Activated CD4-positive, alpha-beta T cell treated with anti-CD3 and anti-CD28 coated beads, Interleukin-2, amount 10 ng/mL, durations not matched to agents 24 days and 14 days (primary cell): ENCODE results near the gene MTHFD1. TPM values are rescaled to one million over a fixed set of nuclear protein-coding genes. Genes with fewer than 3 reads are reported as not detected.

Experiments
- DNase-seq: peaks from one replicate; pipeline ENCODE4 v3.0.0; 2022
- H3K27ac Mint-ChIP-seq: one replicate; pipeline ENCODE4 v1.8.0; 2022; ENCODE audit warnings: mild to moderate bottlenecking, mixed read lengths
- H3K27me3 Mint-ChIP-seq: one replicate; pipeline ENCODE4 v1.8.0; 2022; ENCODE audit warnings: mixed read lengths
- H3K36me3 Mint-ChIP-seq: one replicate; pipeline ENCODE4 v1.8.0; 2022; ENCODE audit warnings: low read depth, mild to moderate bottlenecking, mixed read lengths
- H3K4me1 Mint-ChIP-seq: one replicate; pipeline ENCODE4 v1.8.0; 2021; ENCODE audit warnings: mixed read lengths
- H3K4me3 Mint-ChIP-seq: one replicate; pipeline ENCODE4 v1.8.0; 2022; ENCODE audit warnings: mild to moderate bottlenecking, moderate library complexity, mixed read lengths
- H3K9me3 Mint-ChIP-seq: one replicate; pipeline ENCODE4 v1.8.0; 2021; ENCODE audit warnings: mixed read lengths
- intact Hi-C: fragments of 100-400 bp; cut with micrococcal nuclease; formaldehyde crosslinking; loops from one replicate; pipeline ENCODE4 v1.15.1; 2023
- total RNA-seq: library from RNA; stranded (reverse); gene quantifications from 2 replicates; pipeline ENCODE4 v1.2.3, GENCODE V29; 2022

The MTHFD1 gene
- total RNA-seq, 1 donor from 2014 or later, result 246 TPM

DNA sequence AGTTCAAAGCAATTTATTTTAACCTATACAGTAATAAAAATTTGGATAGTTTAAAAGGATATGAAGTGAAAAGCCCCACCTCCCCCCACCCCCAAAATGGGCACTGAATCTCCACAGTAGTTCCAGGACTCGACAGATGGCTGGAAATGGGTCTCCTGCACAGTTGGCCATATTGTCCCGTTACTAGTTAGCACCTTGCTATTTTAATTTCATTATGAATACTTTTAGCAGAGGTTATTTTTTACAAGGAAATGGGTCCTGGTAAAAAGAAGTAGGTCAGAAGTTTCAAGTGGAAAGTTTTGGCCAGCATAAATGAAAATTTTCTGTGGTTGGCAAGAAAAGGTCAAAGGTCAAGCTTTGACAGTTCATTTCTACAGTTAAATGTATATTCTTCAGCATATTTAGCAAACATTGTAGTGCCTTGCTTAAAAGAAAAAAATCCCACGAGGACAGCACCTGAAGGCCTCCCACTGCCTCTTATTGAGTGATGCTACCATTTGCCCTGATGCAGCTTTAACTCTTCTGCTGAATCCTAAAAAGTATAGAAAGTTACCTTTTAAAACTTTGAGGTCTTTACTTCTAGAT, 28.3 kb downstream of the MTHFD1 start:
- H3K4me3 Mint-ChIP-seq, result no peak overlapping the region
- no peaks in the 10 kb centered on the region for H3K27me3 Mint-ChIP-seq
- H3K27ac Mint-ChIP-seq, result no peak overlapping the region
- peaks cover 25% of the 10 kb centered on the region for H3K4me1 Mint-ChIP-seq
- intact Hi-C loops, result no loop called here
- no peaks in the 10 kb centered on the region for H3K9me3 Mint-ChIP-seq
- peaks cover 74% of the 10 kb centered on the region for H3K36me3 Mint-ChIP-seq
- no peak for DNase-seq

DNA sequence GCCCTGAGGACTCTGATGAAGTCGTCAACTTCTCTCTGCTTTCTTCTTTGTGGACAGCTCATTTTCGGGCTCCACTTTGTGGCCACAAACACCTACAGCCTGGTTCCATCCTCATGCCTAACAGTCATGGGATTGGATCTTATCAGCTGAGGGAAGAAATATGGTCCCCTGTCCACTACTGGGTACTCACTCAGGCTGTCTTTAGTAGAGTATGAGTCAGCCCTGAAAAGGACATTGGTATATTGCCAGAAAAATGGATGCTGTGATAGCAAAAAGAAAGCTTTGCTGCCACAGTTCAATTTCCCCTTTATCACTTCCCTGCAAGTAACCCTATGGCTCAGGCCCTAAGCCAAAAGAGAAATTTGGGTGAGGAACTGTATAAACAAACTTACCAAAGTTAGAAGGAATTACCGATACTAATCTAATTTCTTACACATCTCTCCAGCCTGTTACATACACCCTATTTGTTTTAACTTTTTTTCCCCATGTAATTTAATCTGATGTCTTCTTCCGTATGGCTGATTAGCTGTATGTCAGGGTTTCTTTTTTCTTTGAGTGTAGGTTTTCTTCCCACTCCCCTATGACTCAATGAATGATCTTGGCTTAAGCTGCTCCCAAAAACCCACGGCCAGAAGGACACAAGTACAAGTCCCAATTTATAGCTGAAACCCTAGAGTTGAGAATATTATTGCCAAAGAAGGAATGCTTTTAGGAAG, 29.1 kb downstream of the MTHFD1 start:
- no peaks in the 10 kb centered on the region for H3K27me3 Mint-ChIP-seq
- peak overlapping the region; percentile 48 for H3K27ac Mint-ChIP-seq
- intact Hi-C loops, result no loop called here
- no peak overlapping the region for H3K4me3 Mint-ChIP-seq
- DNase-seq, result no peak
- peaks cover 21% of the 10 kb centered on the region for H3K4me1 Mint-ChIP-seq
- no peaks in the 10 kb centered on the region for H3K9me3 Mint-ChIP-seq
- peaks cover 72% of the 10 kb centered on the region for H3K36me3 Mint-ChIP-seq

DNA sequence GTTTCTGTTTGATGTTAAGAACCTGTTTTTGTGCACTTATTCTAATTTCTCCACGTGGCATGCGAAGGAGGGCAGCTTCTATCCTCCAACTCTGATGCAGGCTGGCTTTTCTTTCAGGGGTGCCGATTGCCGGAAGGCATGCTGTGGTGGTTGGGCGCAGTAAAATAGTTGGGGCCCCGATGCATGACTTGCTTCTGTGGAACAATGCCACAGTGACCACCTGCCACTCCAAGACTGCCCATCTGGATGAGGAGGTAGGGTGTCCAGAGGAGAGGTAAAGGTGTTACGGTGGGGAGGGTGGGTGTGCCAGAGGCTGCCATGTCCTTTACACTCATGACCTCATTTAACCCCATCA, 29.6 kb downstream of the MTHFD1 start:
- Mint-ChIP-seq H3K36me3 (peaks cover 73% of the 10 kb centered on the region), H3K27ac (no peak overlapping the region), H3K4me3 (no peak overlapping the region), H3K9me3 (no peaks in the 10 kb centered on the region), H3K27me3 (no peaks in the 10 kb centered on the region), H3K4me1 (peaks cover 22% of the 10 kb centered on the region)
- no peak for DNase-seq
- intact Hi-C loops, result no loop called here

DNA sequence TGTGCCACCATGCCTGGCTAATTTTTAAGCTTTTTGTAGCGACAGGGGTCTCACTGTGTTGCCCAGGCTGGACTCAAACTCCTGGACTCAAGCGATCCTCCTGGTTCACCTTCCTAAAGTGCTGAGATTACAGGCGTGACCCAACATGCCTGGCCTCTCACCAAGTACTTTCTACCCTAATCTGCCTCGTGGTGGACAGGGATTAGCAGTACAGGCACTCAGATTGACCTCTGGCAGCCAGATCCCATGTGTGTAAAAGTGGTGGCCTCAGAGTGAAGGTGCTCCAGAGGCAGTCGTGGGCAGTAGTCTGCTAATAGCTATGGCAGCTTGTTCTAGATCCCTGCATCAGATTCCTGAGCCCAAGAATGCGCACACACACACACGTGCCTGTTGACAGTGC, 30.9 kb downstream of the MTHFD1 start:
- intact Hi-C loops, result no loop called here
- Mint-ChIP-seq H3K4me1 (peaks cover 24% of the 10 kb centered on the region), H3K27me3 (no peaks in the 10 kb centered on the region), H3K4me3 (no peak overlapping the region), H3K27ac (no peak overlapping the region), H3K9me3 (no peaks in the 10 kb centered on the region), H3K36me3 (peaks cover 78% of the 10 kb centered on the region)
- DNase-seq, result no peak

DNA sequence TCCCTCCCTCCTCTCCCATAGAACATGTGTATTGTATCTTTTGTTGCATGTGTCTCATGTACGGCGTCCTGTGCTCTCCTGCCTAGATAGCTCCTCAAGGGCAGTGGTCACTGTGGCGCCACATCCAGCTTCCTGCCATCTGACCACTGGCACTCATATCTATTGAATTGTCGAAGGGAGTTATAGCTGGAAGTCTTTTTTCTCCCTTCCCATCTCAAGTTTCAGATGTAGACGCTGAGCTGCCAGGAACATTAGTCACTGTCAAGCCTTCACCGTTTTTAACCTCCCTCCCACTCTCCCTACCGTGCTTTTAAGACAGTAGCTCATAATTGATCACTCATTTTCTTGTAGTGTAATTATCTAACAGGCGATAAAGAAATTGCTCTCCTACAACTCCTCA, 33.0 kb downstream of the MTHFD1 start:
- peaks cover 21% of the 10 kb centered on the region for H3K4me1 Mint-ChIP-seq
- peaks cover 77% of the 10 kb centered on the region for H3K36me3 Mint-ChIP-seq
- intact Hi-C loops, result no loop called here
- no peaks in the 10 kb centered on the region for H3K9me3 Mint-ChIP-seq
- no peak overlapping the region for H3K4me3 Mint-ChIP-seq
- H3K27ac Mint-ChIP-seq, result no peak overlapping the region
- no peaks in the 10 kb centered on the region for H3K27me3 Mint-ChIP-seq
- DNase-seq, result no peak

DNA sequence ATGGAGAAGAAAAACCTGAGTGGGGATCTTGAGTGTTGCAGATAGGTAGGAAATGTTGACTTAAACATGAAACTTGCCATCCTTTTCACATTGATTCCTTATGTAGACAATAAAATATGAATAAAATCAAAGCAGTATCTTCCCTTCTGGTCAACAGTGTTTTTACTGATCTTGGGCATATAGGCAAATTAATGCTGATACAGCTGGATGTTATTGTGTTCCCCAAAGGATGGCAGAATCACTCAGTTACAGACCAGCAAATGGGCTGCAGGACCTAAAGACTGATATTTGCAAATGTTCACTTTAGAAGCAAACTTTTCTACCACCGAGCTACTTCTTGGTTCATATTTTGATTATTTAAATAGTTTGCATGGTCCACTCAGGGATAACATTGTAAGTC, 33.9 kb downstream of the MTHFD1 start:
- H3K4me1 Mint-ChIP-seq, result peaks cover 20% of the 10 kb centered on the region
- H3K4me3 Mint-ChIP-seq, result no peak overlapping the region
- H3K9me3 Mint-ChIP-seq, result no peaks in the 10 kb centered on the region
- H3K36me3 Mint-ChIP-seq, result peaks cover 78% of the 10 kb centered on the region
- no peak for DNase-seq
- H3K27ac Mint-ChIP-seq, result no peak overlapping the region
- no peaks in the 10 kb centered on the region for H3K27me3 Mint-ChIP-seq
- intact Hi-C loops, result no loop called here

DNA sequence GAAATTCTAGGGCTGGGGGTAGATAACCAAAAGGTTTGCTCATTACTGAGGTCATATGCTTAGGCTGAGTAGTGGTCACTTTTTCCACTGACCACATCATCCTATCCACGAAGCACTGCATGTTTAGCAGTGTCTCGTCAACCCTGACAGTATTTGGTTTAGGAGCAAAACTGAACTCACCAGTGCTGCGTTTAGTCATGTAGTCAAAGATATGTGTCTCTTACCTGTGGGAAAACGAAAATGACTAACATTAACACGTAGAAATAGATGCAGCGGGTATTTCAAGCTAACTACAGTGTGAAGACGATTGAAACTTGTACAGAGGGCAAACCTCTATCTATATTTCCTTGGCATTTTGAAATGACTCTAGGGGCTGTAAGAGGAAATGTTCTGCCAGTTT, 34.6 kb downstream of the MTHFD1 start:
- no peaks in the 10 kb centered on the region for H3K27me3 Mint-ChIP-seq
- intact Hi-C loops, result no loop called here
- H3K4me1 Mint-ChIP-seq, result peaks cover 20% of the 10 kb centered on the region
- no peaks in the 10 kb centered on the region for H3K9me3 Mint-ChIP-seq
- H3K36me3 Mint-ChIP-seq, result peaks cover 80% of the 10 kb centered on the region
- DNase-seq, result no peak
- H3K4me3 Mint-ChIP-seq, result no peak overlapping the region
- H3K27ac Mint-ChIP-seq, result peak overlapping the region; percentile 71

DNA sequence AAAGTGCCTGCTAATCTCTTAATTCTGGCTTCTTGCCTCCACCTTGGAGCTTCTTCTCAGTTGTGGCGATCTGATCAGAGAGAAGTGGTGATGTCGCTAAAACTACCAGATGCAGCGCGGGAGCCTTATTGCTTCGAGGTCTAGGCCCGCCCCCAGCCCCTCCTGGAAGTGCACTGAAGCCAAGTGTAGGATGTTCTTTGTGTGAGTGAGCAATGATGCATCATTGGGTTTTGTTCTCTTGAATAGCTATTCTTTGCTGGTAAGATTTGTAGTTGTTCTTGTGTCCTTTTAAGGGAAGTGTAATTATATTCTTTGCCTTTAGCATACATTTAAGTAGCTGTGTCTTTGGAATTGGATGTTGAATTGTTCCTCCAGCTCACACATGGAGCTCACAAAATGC, 35.8 kb downstream of the MTHFD1 start:
- Mint-ChIP-seq H3K27me3 (no peaks in the 10 kb centered on the region), H3K9me3 (no peaks in the 10 kb centered on the region), H3K27ac (peak overlapping the region; percentile 15), H3K4me1 (peaks cover 20% of the 10 kb centered on the region), H3K36me3 (peaks cover 78% of the 10 kb centered on the region), H3K4me3 (no peak overlapping the region)
- intact Hi-C loops, result no loop called here
- DNase-seq, result no peak

DNA sequence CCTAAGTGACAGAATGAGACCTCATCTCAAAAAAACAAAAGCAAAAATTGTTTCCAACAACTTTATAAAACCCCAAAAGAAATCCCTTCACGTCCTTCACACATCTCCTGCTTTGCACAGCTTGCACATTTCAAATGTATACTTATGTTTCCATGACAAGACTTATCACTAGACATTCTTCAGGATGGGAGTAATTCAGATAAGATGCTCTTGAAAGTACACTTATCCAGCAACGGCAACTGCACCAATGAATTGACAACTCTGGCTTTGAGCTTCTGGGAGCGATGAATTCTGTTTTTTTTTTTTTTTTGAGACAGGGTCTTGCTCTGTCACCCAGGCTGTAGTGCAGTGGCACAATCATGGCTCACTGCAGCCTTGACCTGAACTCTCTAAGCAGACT, 46.4 kb downstream of the MTHFD1 start:
- no peak overlapping the region for H3K27ac Mint-ChIP-seq
- H3K36me3 Mint-ChIP-seq, result peaks cover 66% of the 10 kb centered on the region

DNA sequence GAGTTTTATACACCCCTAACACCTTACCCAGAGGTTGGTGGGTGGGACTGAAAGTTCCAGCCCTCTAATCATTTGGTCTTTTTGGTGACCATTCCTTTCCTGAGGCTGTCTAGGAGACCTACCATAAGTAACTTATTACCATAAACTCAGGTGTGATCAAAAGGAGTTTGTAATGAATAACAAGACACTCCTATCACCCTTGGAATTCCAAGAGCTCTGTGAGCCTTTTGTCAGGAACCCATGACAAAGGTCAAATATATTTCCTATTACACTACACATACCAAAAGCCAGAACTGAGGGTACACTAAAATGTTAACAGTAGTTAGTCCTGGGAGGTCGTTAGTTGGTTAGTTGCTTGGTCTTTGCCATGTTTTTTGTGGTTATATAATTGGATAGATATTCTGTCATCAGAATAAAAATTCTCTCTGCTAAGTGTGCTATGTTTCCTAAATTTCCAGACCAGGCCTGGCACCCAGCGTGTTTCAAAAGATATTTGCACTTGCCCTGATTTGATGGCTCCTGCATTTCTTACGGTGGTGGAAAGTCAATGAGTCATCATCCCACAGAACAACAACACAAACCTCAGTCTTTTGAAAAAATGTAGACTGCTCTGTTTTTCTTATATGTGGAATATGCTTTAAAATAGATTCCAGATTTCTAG, 50.2 kb downstream of the MTHFD1 start:
- Mint-ChIP-seq H3K9me3 (no peaks in the 10 kb centered on the region), H3K27me3 (no peaks in the 10 kb centered on the region), H3K36me3 (peaks cover 66% of the 10 kb centered on the region), H3K27ac (peak overlapping the region; percentile 31), H3K4me3 (no peak overlapping the region), H3K4me1 (peaks cover 16% of the 10 kb centered on the region)
- DNase-seq, result no peak
- intact Hi-C loops, result loop anchor here (5.0 kb wide), 1 partner anchor 46 kb away; no protein-coding TSS in a partner anchor

More for the DNA sequence above, 46.4 kb downstream of the MTHFD1 start:
- no peak for DNase-seq
- H3K4me3 Mint-ChIP-seq, result no peak overlapping the region
- intact Hi-C loops, result loop anchor here (5.0 kb wide), 1 partner anchor 43 kb away; no protein-coding TSS in a partner anchor
- no peaks in the 10 kb centered on the region for H3K27me3 Mint-ChIP-seq
- H3K9me3 Mint-ChIP-seq, result no peaks in the 10 kb centered on the region
- peaks cover 15% of the 10 kb centered on the region for H3K4me1 Mint-ChIP-seq

DNA sequence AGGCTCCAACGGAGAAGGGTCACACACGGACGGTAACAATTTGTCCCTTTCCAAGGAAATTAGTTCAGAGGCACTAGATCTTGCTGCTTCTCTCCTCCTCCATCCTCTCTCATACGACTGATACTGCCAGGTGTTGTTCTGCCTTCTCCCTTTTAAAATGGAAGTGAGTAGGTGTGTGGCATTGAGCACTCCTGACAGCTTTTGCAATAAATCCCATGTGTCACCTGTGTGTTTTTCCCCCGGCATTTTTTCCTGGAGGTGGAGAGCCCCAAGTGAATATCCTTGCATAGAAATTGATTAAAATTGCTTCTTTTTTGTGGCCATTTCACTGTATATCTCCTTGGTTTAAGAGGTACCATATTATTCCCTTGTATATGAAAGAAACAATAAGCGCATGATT, 51.0 kb downstream of the MTHFD1 start:
- intact Hi-C loops, result loop anchor here (5.0 kb wide), 1 partner anchor 47 kb away; no protein-coding TSS in a partner anchor
- H3K4me3 Mint-ChIP-seq, result peak overlapping the region; percentile 9
- no peaks in the 10 kb centered on the region for H3K9me3 Mint-ChIP-seq
- H3K27me3 Mint-ChIP-seq, result no peaks in the 10 kb centered on the region
- H3K27ac Mint-ChIP-seq, result peak overlapping the region; percentile 63
- H3K36me3 Mint-ChIP-seq, result peaks cover 69% of the 10 kb centered on the region
- DNase-seq, result no peak
- H3K4me1 Mint-ChIP-seq, result peaks cover 23% of the 10 kb centered on the region

DNA sequence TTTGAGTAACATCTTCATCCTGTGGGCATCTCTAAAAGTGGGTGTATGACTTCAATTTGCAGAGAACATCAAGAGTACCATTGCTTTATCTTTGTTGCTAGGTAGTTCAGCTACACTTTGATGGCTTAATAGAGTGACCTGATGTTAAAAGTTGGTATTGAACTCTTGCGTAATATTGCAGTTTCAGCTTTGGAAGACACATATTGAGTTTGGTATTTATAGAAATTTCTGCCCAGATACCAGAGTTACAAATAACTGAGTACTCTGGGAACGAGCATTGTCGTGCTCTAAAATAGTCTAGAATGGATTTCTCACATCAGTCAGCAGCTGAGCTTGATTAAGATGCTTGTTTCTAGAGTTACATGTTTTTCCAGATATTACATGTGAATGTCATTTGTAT, 52.3 kb downstream of the MTHFD1 start:
- peaks cover 37% of the 10 kb centered on the region for H3K4me1 Mint-ChIP-seq
- H3K36me3 Mint-ChIP-seq, result peaks cover 70% of the 10 kb centered on the region
- DNase-seq, result no peak
- H3K27me3 Mint-ChIP-seq, result no peaks in the 10 kb centered on the region
- H3K4me3 Mint-ChIP-seq, result no peak overlapping the region
- intact Hi-C loops, result no loop called here
- H3K27ac Mint-ChIP-seq, result no peak overlapping the region
- no peaks in the 10 kb centered on the region for H3K9me3 Mint-ChIP-seq

DNA sequence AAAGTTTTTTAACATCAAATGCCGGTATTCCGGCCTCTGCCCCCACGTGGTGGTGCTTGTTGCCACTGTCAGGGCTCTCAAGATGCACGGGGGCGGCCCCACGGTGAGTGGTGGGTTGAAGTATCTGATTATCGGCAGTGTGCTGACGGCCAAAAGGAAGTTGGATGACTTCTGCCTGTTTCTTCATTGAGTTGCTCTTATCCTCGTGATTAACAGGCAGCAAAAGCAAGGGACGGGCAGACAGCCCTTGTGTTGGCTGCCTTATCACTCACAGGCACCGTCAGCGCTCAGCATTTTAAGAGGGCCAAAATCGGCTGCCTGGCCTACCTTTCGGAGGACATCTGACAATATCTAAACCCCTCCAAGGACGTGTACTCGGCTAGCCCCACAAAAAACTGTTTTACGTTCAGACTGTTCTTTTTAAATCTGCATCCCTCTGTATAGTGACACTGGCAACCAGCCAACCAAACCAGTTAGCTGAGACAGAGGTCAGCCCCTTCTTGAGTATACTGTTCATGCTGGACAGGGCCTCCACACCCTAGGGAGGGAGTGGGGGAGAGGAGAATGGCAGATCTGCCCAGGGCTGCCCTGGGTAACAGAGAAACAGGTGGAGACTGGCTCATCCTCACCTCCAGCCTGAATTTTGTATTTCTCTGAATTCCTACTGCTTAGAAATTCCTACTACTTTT, 54.3 kb downstream of the MTHFD1 start:
- Mint-ChIP-seq H3K4me1 (peaks cover 39% of the 10 kb centered on the region), H3K27me3 (no peaks in the 10 kb centered on the region), H3K4me3 (no peak overlapping the region), H3K27ac (no peak overlapping the region), H3K9me3 (no peaks in the 10 kb centered on the region), H3K36me3 (peaks cover 58% of the 10 kb centered on the region)
- intact Hi-C loops, result no loop called here
- no peak for DNase-seq

DNA sequence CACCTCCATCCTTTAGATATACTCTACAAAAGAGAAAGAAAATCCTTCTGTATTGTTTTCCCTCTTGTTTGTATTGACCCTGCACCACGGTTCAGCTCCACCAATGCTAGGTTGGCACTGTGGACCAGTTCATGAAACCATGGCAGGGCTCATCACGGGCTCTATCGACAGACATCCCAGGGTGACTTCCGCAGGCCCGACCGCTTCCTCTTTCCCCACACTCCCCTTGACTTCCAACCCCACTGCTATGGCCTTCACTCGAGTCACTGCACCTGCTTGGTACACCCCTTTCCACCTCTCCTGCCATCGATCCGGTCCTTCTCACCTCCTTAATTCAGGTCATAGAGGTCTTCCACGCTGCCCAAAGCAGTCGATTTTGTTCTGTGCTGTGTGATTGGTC, 56.0 kb downstream of the MTHFD1 start:
- no peaks in the 10 kb centered on the region for H3K27me3 Mint-ChIP-seq
- no peaks in the 10 kb centered on the region for H3K9me3 Mint-ChIP-seq
- peaks cover 33% of the 10 kb centered on the region for H3K4me1 Mint-ChIP-seq
- peaks cover 56% of the 10 kb centered on the region for H3K36me3 Mint-ChIP-seq
- no peak overlapping the region for H3K4me3 Mint-ChIP-seq
- no peak for DNase-seq
- intact Hi-C loops, result no loop called here
- peak overlapping the region; percentile 77 for H3K27ac Mint-ChIP-seq
